Right cardiac atrium (tissue), 5 donors: ENCODE results near the gene PDE4D. TPM values are rescaled to one million over a fixed set of nuclear protein-coding genes. Genes with fewer than 3 reads are reported as not detected.

ENCODE experiments used
- ATAC-seq, 2 donors: fragments of 200-7000 bp; cut with Tn5 transposase; one replicate each; pipeline versions ENCODE4 v1.8.0 to v1.9.1; 2020; ENCODE audit warnings: moderate library complexity in 2 of 2, mild to moderate bottlenecking in 1 of 2
- DNase-seq, 3 donors: peaks; one replicate each; pipeline ENCODE4 v3.0.0-alpha.2; 2020
- H3K27ac ChIP-seq: one replicate; pipeline ENCODE4 v1.5.1; 2013; ENCODE audit warnings: mild to moderate bottlenecking, low read length, control low read depth, moderate library complexity
- H3K27me3 ChIP-seq: one replicate; pipeline ENCODE4 v1.6.1; 2013; ENCODE audit not compliant: control insufficient read depth, insufficient read depth
- H3K4me1 ChIP-seq: one replicate; pipeline ENCODE4 v1.6.1; 2013; ENCODE audit warnings: low read length; ENCODE audit not compliant: control insufficient read depth, insufficient read depth
- H3K4me3 ChIP-seq: one replicate; pipeline ENCODE4 v1.5.1; 2013; ENCODE audit warnings: low read length, control low read depth
- H3K9me3 ChIP-seq: one replicate; pipeline ENCODE4 v1.6.1; 2013; ENCODE audit warnings: low read length; ENCODE audit not compliant: control insufficient read depth
- WGBS: extraction: QIAGEN DNeasy Blood & Tissue Kit; methylation state at CpG from one replicate; pipeline ENCODE4 v1.1.7; 2013; 5-methylcytosine and 5-hydroxymethylcytosine counted together
- intact Hi-C, 4 donors: fragments of 100-400 bp; cut with DNase I; formaldehyde crosslinking; loops; one replicate each; pipeline versions ENCODE4 v1.11.0 to v1.14.0; 2022 to 2023
- polyA plus RNA-seq: library from polyadenylated mRNA; stranded (reverse); fragments of 200-250 nt; gene quantifications from one replicate; pipeline ENCODE4 v1.2.3, GENCODE V29; 2013
- total RNA-seq, 4 donors: library from RNA; stranded (reverse); fragmentation: NEBNext Ultra II Directional; extraction: Animal tissue kit (Norgen Biotek cat#: 25700); gene quantifications; one replicate each; pipeline ENCODE4 v1.2.1, GENCODE V29; 2021
- donor health status: healthy with polysubstance abuse.
- donor health status: DM: no; HTN: yes; CAD: no.
- donor health status: DM: no; HTN: no; CAD: no.
- donor health status: DM: no; HTN: yes; CAD: no; lungs with severe emphysema.
- donor health status: DM: yes; HTN: yes; CAD: no.

The PDE4D gene
- total and polyA plus RNA-seq, 5 donors = 13.2 to 104 (median 38.8) TPM

GRCh38 chr5:59652449-59652848 is 241.1 kb downstream of the PDE4D start:
- WGBS = 96% methylated on average over 2 of the region's 2 CpGs
- ATAC-seq = no peak
- H3K4me1 ChIP-seq = no peaks in the 10 kb centered on the region
- no peak overlapping the region for H3K27ac ChIP-seq
- H3K27me3 ChIP-seq = no peaks in the 10 kb centered on the region
- no peak for DNase-seq
- H3K4me3 ChIP-seq = no peak overlapping the region
- H3K9me3 ChIP-seq = no peaks in the 10 kb centered on the region
- intact Hi-C loops = no loop called here

- Histone ChIP-seq H3K4me3 (no peak overlapping the region), H3K27me3 (no peaks in the 10 kb centered on the region), H3K9me3 (no peaks in the 10 kb centered on the region), H3K4me1 (no peaks in the 10 kb centered on the region), H3K27ac (no peak overlapping the region)
- intact Hi-C loops = no loop called here
- ATAC-seq (peak; percentile 92 to 97), DNase-seq (peak in 2 of 3 donors; percentile 31 to 67)
- WGBS = 34% methylated on average over 8 of the region's 8 CpGs
Observed at GRCh38 chr5:59648949-59649921, 244.3 kb downstream of the PDE4D start.

DNA sequence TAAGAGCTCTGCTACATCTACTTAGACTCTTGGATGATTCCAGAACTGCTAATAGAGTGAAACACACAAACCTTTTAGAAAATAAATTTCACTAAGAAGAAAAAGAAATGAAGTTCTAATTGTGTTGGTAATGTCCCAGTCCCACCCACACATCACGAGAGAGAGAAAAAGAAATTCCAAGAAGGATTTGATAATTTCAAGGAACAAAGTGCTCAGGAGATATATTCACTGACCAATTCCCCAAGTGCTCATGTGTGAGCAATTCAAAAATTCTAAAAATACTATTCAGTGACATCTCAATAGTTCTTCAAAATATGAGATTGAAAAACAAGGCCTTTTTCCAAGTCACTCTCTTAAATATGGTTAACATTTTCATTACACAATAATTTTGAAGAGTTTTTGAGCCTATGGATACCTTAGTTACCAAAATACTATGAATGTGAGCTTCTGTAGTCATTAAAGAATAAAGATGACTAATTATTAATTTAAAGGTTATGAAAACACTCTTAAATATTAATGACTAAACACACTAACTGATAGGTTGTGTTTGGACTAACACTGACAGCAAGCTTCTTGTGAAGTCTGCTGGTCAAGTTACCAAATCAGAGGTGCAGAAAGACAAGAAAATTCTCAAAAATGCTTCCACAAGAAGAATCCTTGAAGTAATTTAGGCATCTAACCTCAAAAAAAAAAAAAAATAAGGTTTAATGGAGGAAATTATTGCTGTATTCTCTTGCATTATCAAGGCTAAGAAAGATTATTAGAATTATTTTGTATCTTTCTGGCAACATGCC is 245.3 kb downstream of the PDE4D start:
- ATAC-seq = no peak
- intact Hi-C loops = no loop called here

GRCh38 chr5:59645380-59645779 is 248.1 kb downstream of the PDE4D start:
- Histone ChIP-seq H3K4me1 (no peaks in the 10 kb centered on the region), H3K4me3 (no peak overlapping the region), H3K27ac (no peak overlapping the region), H3K27me3 (no peaks in the 10 kb centered on the region), H3K9me3 (no peaks in the 10 kb centered on the region)
- DNase-seq (no peak), ATAC-seq (no peak)
- intact Hi-C loops = no loop called here
- WGBS = 91% methylated on average over 2 of the region's 2 CpGs

More for the DNA sequence above, 245.3 kb downstream of the PDE4D start:
- no peak for DNase-seq
- H3K4me1 ChIP-seq = no peaks in the 10 kb centered on the region
- no peak overlapping the region for H3K4me3 ChIP-seq
- WGBS = 51% methylated on average over 1 of the region's 1 CpG
- no peaks in the 10 kb centered on the region for H3K27me3 ChIP-seq
- no peaks in the 10 kb centered on the region for H3K9me3 ChIP-seq
- no peak overlapping the region for H3K27ac ChIP-seq

DNA sequence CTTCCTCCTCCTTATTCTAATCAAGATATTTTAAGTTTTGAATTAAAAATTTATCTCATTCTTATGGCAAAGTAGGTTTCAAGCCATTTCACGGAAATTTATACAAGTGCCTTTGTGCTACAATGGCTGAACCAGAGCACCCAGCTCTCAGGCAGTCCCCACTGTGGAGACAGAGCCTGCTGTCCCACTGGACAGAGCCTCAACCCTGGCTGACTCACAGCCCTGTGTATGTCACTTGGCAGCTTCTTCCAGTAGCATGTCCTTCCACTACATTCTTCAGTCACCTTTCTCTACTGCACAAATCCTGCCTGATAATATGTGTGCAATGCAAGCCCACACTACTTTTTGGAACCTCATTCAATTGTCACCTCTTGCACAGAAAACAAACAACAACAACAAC is 253.1 kb downstream of the PDE4D start:
- Histone ChIP-seq H3K27me3 (no peaks in the 10 kb centered on the region), H3K9me3 (no peaks in the 10 kb centered on the region), H3K4me1 (no peaks in the 10 kb centered on the region), H3K27ac (no peak overlapping the region), H3K4me3 (no peak overlapping the region)
- peak in 2 of 3 donors; percentile 16 to 40 for DNase-seq
- peak; percentile 82 to 90 for ATAC-seq
- intact Hi-C loops = no loop called here
- 88% methylated on average over 1 of the region's 1 CpG for WGBS

DNA sequence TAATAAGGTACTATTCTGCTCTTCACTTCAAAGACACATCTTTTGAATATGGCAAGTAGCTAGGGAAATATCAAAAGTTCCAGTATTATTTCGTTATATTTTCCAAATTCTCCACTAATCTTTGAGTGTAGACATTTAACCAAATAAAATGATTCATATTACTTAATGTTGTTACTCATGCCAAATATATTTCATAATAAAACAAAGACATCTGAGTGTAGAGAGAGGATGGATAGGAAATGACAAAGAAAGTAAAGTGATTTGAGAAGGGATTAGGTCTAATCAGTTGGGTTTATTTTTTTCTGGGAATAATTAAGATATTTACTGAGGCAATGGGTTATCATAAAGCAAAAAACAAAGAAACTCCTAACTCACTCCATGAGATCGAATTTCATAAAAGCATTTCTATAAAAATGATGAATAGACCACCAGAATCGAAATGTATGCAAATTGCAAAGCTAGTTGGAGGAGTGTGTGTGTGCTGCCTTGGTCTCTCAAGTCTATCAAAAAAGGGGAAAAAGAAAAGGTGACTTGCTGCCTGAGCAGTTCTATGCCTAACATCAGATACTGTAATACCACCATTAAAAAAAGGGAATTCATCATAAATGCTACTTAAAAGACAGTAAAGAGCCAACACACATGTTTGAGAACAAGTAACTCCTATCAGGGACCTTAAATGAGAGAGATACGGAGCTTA is 255.5 kb downstream of the PDE4D start:
- no peak for ATAC-seq
- no peaks in the 10 kb centered on the region for H3K4me1 ChIP-seq
- 80% methylated on average over 4 of the region's 4 CpGs for WGBS
- H3K27ac ChIP-seq = no peak overlapping the region
- H3K27me3 ChIP-seq = no peaks in the 10 kb centered on the region
- H3K4me3 ChIP-seq = no peak overlapping the region
- intact Hi-C loops = no loop called here
- no peaks in the 10 kb centered on the region for H3K9me3 ChIP-seq
- no peak for DNase-seq

DNA sequence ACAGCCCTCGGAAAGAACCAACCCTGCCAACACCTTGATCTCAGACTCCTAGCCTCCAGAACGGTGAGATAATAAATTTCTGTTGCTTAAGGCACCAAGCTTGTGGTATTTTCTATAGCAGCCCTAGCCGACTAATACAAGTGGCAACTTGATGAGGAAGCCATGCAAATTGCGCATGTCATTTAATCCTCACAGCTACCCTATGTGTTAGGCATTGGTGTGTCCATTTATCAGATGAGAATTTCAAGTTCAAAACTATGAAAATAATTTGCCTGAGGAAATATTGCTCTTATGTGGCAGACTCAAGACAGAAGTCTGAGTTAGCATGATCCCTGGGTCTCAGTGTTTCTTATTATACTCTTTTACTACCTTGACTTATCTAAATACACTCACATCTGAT is 264.0 kb downstream of the PDE4D start:
- Histone ChIP-seq H3K4me1 (no peaks in the 10 kb centered on the region), H3K9me3 (no peaks in the 10 kb centered on the region), H3K27me3 (no peaks in the 10 kb centered on the region), H3K27ac (no peak overlapping the region), H3K4me3 (no peak overlapping the region)
- DNase-seq = no peak
- WGBS = 96% methylated on average over 4 of the region's 4 CpGs
- intact Hi-C loops = no loop called here
- no peak for ATAC-seq

- DNase-seq (no peak), ATAC-seq (no peak)
- H3K27ac ChIP-seq = no peak overlapping the region
- H3K4me3 ChIP-seq = no peak overlapping the region
- H3K9me3 ChIP-seq = no peaks in the 10 kb centered on the region
- WGBS = 66% methylated on average over 2 of the region's 2 CpGs
- no peaks in the 10 kb centered on the region for H3K4me1 ChIP-seq
- intact Hi-C loops = no loop called here
- H3K27me3 ChIP-seq = no peaks in the 10 kb centered on the region
Observed at GRCh38 chr5:59628062-59628828, 265.3 kb downstream of the PDE4D start.

DNA sequence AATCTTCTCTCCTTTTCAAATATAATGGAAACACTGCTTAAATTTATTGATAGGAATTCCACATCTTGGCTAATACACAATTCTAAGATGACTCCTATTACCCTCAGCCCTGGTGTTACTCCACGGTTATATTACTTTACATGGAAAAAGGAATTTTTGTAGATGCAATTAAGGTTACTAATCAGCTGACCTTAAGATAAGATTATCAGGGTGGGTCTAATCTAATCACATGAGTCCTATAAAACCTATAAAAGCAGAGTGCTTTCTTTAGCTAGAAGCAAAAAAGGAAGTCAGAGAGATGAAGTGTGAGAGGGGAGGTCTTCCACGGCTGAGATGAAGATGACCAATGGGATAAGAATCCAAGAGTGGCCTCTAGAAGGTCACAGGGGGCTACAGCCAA is 268.6 kb downstream of the PDE4D start:
- WGBS = 80% methylated on average over 2 of the region's 2 CpGs
- H3K4me3 ChIP-seq = no peak overlapping the region
- intact Hi-C loops = no loop called here
- H3K27ac ChIP-seq = no peak overlapping the region
- H3K4me1 ChIP-seq = no peaks in the 10 kb centered on the region
- no peaks in the 10 kb centered on the region for H3K27me3 ChIP-seq
- DNase-seq (no peak), ATAC-seq (no peak)
- H3K9me3 ChIP-seq = no peaks in the 10 kb centered on the region

GRCh38 chr5:59622848-59623247 is 270.7 kb downstream of the PDE4D start:
- Histone ChIP-seq H3K27me3 (no peaks in the 10 kb centered on the region), H3K4me3 (no peak overlapping the region), H3K9me3 (no peaks in the 10 kb centered on the region), H3K4me1 (no peaks in the 10 kb centered on the region), H3K27ac (no peak overlapping the region)
- ATAC-seq (no peak), DNase-seq (no peak)
- 72% methylated on average over 2 of the region's 2 CpGs for WGBS
- intact Hi-C loops = no loop called here
